Aorta (tissue), 5 donors: ENCODE data around the gene LRFN3. TPM values are rescaled to one million over a fixed set of nuclear protein-coding genes. Genes with fewer than 3 reads are reported as not detected.

ENCODE experiments used
- ATAC-seq: fragments of 200-7000 bp; cut with Tn5 transposase; one replicate; pipeline ENCODE4 v1.9.1; 2022; ENCODE audit warnings: moderate library complexity; ENCODE audit not compliant: low FRiP score
- DNase-seq, 2 donors: peaks; one replicate each; pipeline ENCODE4 v3.0.0-alpha.2; 2020
- H3K27ac ChIP-seq, 2 donors: one replicate each; pipeline ENCODE4 v1.5.1; 2013; ENCODE audit warnings: low read length in 2 of 2, mild to moderate bottlenecking in 2 of 2, moderate library complexity in 2 of 2, control low read depth in 1 of 2, inconsistent platforms in 1 of 2, low read depth in 1 of 2
- H3K27me3 ChIP-seq, 2 donors: one replicate each; pipeline ENCODE4 v1.6.1; 2013; ENCODE audit warnings: control low read depth in 1 of 2, low read length in 1 of 2, mild to moderate bottlenecking in 1 of 2, moderate library complexity in 1 of 2; ENCODE audit not compliant: insufficient read depth in 2 of 2, control insufficient read depth in 1 of 2
- H3K36me3 ChIP-seq, 2 donors: one replicate each; pipeline ENCODE4 v1.6.1; 2013; ENCODE audit warnings: control low read depth in 1 of 2, low read length in 1 of 2, mild to moderate bottlenecking in 1 of 2; ENCODE audit not compliant: insufficient read depth in 2 of 2, control insufficient read depth in 1 of 2
- H3K4me1 ChIP-seq, 2 donors: one replicate each; pipeline ENCODE4 v1.6.1; 2013; ENCODE audit warnings: low read length in 2 of 2, control low read depth in 1 of 2, mild to moderate bottlenecking in 1 of 2, moderate library complexity in 1 of 2; ENCODE audit not compliant: insufficient read depth in 2 of 2, control insufficient read depth in 1 of 2
- H3K4me3 ChIP-seq, 2 donors: one replicate each; pipeline ENCODE4 v1.5.1; 2013; ENCODE audit warnings: low read length in 2 of 2, control low read depth in 1 of 2, mild to moderate bottlenecking in 1 of 2
- H3K9me3 ChIP-seq: one replicate; pipeline ENCODE4 v1.6.1; 2013; ENCODE audit warnings: mild to moderate bottlenecking, low read length; ENCODE audit not compliant: control insufficient read depth
- WGBS, 2 donors: extraction: QIAGEN DNeasy Blood & Tissue Kit; methylation state at CpG; one replicate each; pipeline ENCODE4 v1.1.7; 2013; 5-methylcytosine and 5-hydroxymethylcytosine counted together
- intact Hi-C, 2 donors: fragments of 100-400 bp; cut with DNase I; formaldehyde crosslinking; loops; one replicate each; pipeline versions ENCODE4 v1.14.2 to v1.15.0; 2022
- polyA plus RNA-seq, 2 donors: library from polyadenylated mRNA; stranded (reverse); fragments of 200-250 nt; gene quantifications; one replicate each; pipeline ENCODE4 v1.2.3, GENCODE V29; 2013
- total RNA-seq, 2 donors: library from RNA; stranded (reverse); fragmentation: NEBNext Ultra II Directional; extraction: Animal tissue kit (Norgen Biotek cat#: 25700); gene quantifications; one replicate each; pipeline ENCODE4 v1.2.1, GENCODE V29; 2021
- donor health status: healthy with polysubstance abuse.
- donor health status: Bipolar disorder and iron deficiency.
- donor health status: DM: no; HTN: no; CAD: no.
- donor health status: DM: no; HTN: no; CAD: no.
- donor health status: DM: yes; HTN: yes; CAD: no.

Gene LRFN3
- total and polyA plus RNA-seq, 4 donors: 2.0 to 15.1 (median 10.3) TPM

GRCh38 chr19:35896643-35897040 lies 39.5 kb upstream of the LRFN3 start:
- Histone ChIP-seq H3K4me1 (no peaks in the 10 kb centered on the region), H3K9me3 (no peaks in the 10 kb centered on the region), H3K27ac (no peak overlapping the region), H3K36me3 (no peaks in the 10 kb centered on the region), H3K4me3 (no peak overlapping the region), H3K27me3 (no peaks in the 10 kb centered on the region)
- intact Hi-C loops: no loop called here
- ATAC-seq (no peak), DNase-seq (no peak)
- WGBS, 2 donors: 96 to 98% methylated on average over 13 of the region's 13 CpGs

- DNase-seq (no peak), ATAC-seq (no peak)
- intact Hi-C loops: no loop called here
- H3K4me3 ChIP-seq: no peak overlapping the region
- H3K36me3 ChIP-seq: no peaks in the 10 kb centered on the region
- no peak overlapping the region for H3K27ac ChIP-seq
- 94 to 95% methylated on average over 13 of the region's 13 CpGs for WGBS, 2 donors
- no peaks in the 10 kb centered on the region for H3K27me3 ChIP-seq
- no peaks in the 10 kb centered on the region for H3K9me3 ChIP-seq
- H3K4me1 ChIP-seq: no peaks in the 10 kb centered on the region
These were observed 38.3 kb upstream of the LRFN3 start for GRCh38 chr19:35897706-35898451.

GRCh38 chr19:35898499-35898809 lies 37.7 kb upstream of the LRFN3 start:
- Histone ChIP-seq H3K36me3 (no peaks in the 10 kb centered on the region), H3K4me3 (peak overlapping the region; percentile 39 to 74), H3K9me3 (no peaks in the 10 kb centered on the region), H3K27me3 (no peaks in the 10 kb centered on the region), H3K4me1 (no peaks in the 10 kb centered on the region), H3K27ac (no peak overlapping the region)
- DNase-seq (no peak), ATAC-seq (no peak)
- intact Hi-C loops: no loop called here
- 11 to 16% methylated on average over 17 of the region's 17 CpGs for WGBS, 2 donors

GRCh38 chr19:35899547-35900214 lies 36.5 kb upstream of the LRFN3 start:
- WGBS, 2 donors: 0 to 1% methylated on average over 27 to 42 of the region's 43 CpGs
- Histone ChIP-seq H3K4me3 (peak overlapping the region; percentile 39 to 74), H3K36me3 (no peaks in the 10 kb centered on the region), H3K27me3 (no peaks in the 10 kb centered on the region), H3K27ac (no peak overlapping the region), H3K9me3 (no peaks in the 10 kb centered on the region), H3K4me1 (no peaks in the 10 kb centered on the region)
- DNase-seq: peak; percentile 90 to 93
- intact Hi-C loops: loop anchor here in 1 of 2 donors (2.0 kb wide), 1 partner anchor 31 kb away; no protein-coding TSS in a partner anchor
- ATAC-seq: peak; percentile 87

GRCh38 chr19:35901055-35901644 lies 35.0 kb upstream of the LRFN3 start:
- DNase-seq (no peak), ATAC-seq (no peak)
- no peaks in the 10 kb centered on the region for H3K27me3 ChIP-seq
- no peaks in the 10 kb centered on the region for H3K9me3 ChIP-seq
- no peaks in the 10 kb centered on the region for H3K4me1 ChIP-seq
- WGBS, 2 donors: 68 to 76% methylated on average over 2 of the region's 2 CpGs
- no peak overlapping the region for H3K4me3 ChIP-seq
- H3K27ac ChIP-seq: no peak overlapping the region
- intact Hi-C loops: loop anchor here in 1 of 2 donors (2.0 kb wide), 1 partner anchor 30 kb away; no protein-coding TSS in a partner anchor
- no peaks in the 10 kb centered on the region for H3K36me3 ChIP-seq

- 66 to 70% methylated on average over 6 of the region's 6 CpGs for WGBS, 2 donors
- intact Hi-C loops: loop anchor here in 1 of 2 donors (2.0 kb wide), 1 partner anchor 29 kb away; no protein-coding TSS in a partner anchor
- no peaks in the 10 kb centered on the region for H3K27me3 ChIP-seq
- DNase-seq (peak in 1 of 2 donors; percentile 69), ATAC-seq (no peak)
- H3K27ac ChIP-seq: no peak within 1 kb of the TSS
- H3K36me3 ChIP-seq: no peaks in the 10 kb centered on the region
- no peaks in the 10 kb centered on the region for H3K4me1 ChIP-seq
- no peak within 1 kb of the TSS for H3K4me3 ChIP-seq
- H3K9me3 ChIP-seq: no peaks in the 10 kb centered on the region
These were observed 34.1 kb upstream of the LRFN3 start, which contains the start of gene HCST for GRCh38 chr19:35901854-35902661. TSS of gene HCST (plus strand) at chr19:35902529. CDS start at chr19:35902594, 65 bp downstream.

- WGBS, 2 donors: 70 to 72% methylated on average over 10 of the region's 10 CpGs
- H3K27ac ChIP-seq: no peak overlapping the region
- no peak overlapping the region for H3K4me3 ChIP-seq
- H3K9me3 ChIP-seq: no peaks in the 10 kb centered on the region
- intact Hi-C loops: no loop called here
- no peaks in the 10 kb centered on the region for H3K36me3 ChIP-seq
- H3K27me3 ChIP-seq: no peaks in the 10 kb centered on the region
- H3K4me1 ChIP-seq: no peaks in the 10 kb centered on the region
- DNase-seq (no peak), ATAC-seq (no peak)
These were observed 33.2 kb upstream of the LRFN3 start for GRCh38 chr19:35902870-35903475.

GRCh38 chr19:35903550-35904179 lies 32.5 kb upstream of the LRFN3 start:
- H3K4me3 ChIP-seq: no peak overlapping the region
- ATAC-seq: no peak

More at GRCh38 chr19:35903550-35904179, 32.5 kb upstream of the LRFN3 start:
- H3K4me1 ChIP-seq: no peaks in the 10 kb centered on the region
- no peaks in the 10 kb centered on the region for H3K36me3 ChIP-seq
- no peaks in the 10 kb centered on the region for H3K27me3 ChIP-seq
- no peak overlapping the region for H3K27ac ChIP-seq
- DNase-seq: peak; percentile 86 to 93
- H3K9me3 ChIP-seq: no peaks in the 10 kb centered on the region
- 2 to 3% methylated on average over 20 to 24 of the region's 24 CpGs for WGBS, 2 donors
- intact Hi-C loops: no loop called here
